PC-9 (cell line): ENCODE data around the gene PARP16.

Source experiments
- CTCF ChIP-seq: fragments of 200-600 bp; sonication (generic); conservative IDR thresholded peaks from 2 replicates; pipeline ENCODE4 v1.6.1; 2017; ENCODE audit warnings: mixed run types, antibody characterized with exemption, mild to moderate bottlenecking, moderate library complexity
- EZH2 ChIP-seq: fragments of 200-600 bp; sonication (generic); IDR thresholded peaks from 2 replicates; pipeline ENCODE4 v1.8.0; 2017; ENCODE audit warnings: antibody characterized with exemption, low read depth

GRCh38 chr15:65286704-65287519 lies at the start of gene PARP16:
- TF ChIP-seq CTCF (no peak), EZH2 (no peak)
